Neural progenitor cell (in vitro differentiated cells): ENCODE measurements around the gene ABTB2.

Source experiments
- CTCF ChIP-seq: fragments of 200-600 bp; sonication (generic); IDR thresholded peaks from 2 replicates; pipeline ENCODE4 v1.5.1; 2017; ENCODE audit warnings: antibody characterized with exemption, mild to moderate bottlenecking
- EZH2 ChIP-seq: fragments of 200-600 bp; sonication (generic); IDR thresholded peaks from 2 replicates; pipeline ENCODE4 v1.6.1; 2017; ENCODE audit warnings: antibody characterized with exemption, mild to moderate bottlenecking, moderate library complexity
- EZH2phosphoT487 ChIP-seq: fragments of 200-600 bp; sonication (generic); IDR thresholded peaks from 2 replicates; pipeline ENCODE4 v1.6.1; 2017; ENCODE audit warnings: antibody characterized with exemption

DNA sequence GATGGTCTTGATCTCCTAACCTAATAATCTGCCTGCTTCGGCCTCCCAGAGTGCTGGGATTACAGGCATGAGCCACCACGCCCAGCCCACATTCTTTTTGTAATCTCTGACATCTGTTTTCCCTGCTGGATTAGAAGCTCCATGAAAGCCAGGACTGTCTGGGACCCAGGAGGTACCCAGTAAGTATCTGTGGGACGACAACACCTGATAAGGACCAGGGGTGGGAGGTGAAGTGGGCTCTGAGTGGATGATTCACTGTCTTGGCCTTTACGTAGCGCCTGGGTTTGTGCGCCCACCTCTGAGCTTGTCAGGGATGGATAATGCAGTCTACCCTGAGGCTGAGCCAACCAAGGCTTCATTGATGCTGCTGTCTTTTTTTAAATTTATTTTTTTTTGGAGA lies 118.8 kb downstream of the ABTB2 start:
- no peak for TF ChIP-seq CTCF
- no peak for TF ChIP-seq EZH2
- TF ChIP-seq EZH2phosphoT487 = no peak
